Mesothelial cell of epicardium (in vitro differentiated cells): ENCODE measurements around the gene AOPEP. TPM values are rescaled to one million over a fixed set of nuclear protein-coding genes. Genes with fewer than 3 reads are reported as not detected.
"Not testable (repeated sequence)": the region's sequence is repeated elsewhere in the genome, so short reads cannot be mapped to it uniquely, and the experiment has no call there.

Experiments used
- DNase-seq, 2 experiments: peaks; one replicate each; pipeline ENCODE4 v3.0.0; 2021; ENCODE audit warnings: low spot score in 2 of 2; ENCODE audit not compliant: unreplicated experiment in 2 of 2
- H3K27ac Mint-ChIP-seq: 2 replicates; pipeline ENCODE4 v1.8.0; 2021; ENCODE audit warnings: mixed read lengths
- H3K27me3 Mint-ChIP-seq: 2 replicates; pipeline ENCODE4 v1.8.0; 2021; ENCODE audit warnings: low read depth, mixed read lengths
- H3K36me3 Mint-ChIP-seq: 2 replicates; pipeline ENCODE4 v1.8.0; 2021; ENCODE audit warnings: mixed read lengths
- H3K4me1 Mint-ChIP-seq: 2 replicates; pipeline ENCODE4 v1.8.0; 2021; ENCODE audit warnings: mixed read lengths
- H3K4me3 Mint-ChIP-seq: 2 replicates; pipeline ENCODE4 v1.8.0; 2021; ENCODE audit warnings: mild to moderate bottlenecking, moderate library complexity, mixed read lengths
- H3K9me3 Mint-ChIP-seq: 2 replicates; pipeline ENCODE4 v1.8.0; 2021; ENCODE audit warnings: mixed read lengths
- total RNA-seq: library from RNA; stranded (reverse); gene quantifications from 3 replicates; pipeline ENCODE4 v1.2.1, GENCODE V29; 2021
- TF ChIP-seq, protein P1 (sequence below): fragments of 200-600 bp; sonication (generic); IDR thresholded peaks from one replicate; pipeline ENCODE4 v1.5.0; 2021; ENCODE audit warnings: antibody characterized with exemption; ENCODE audit not compliant: unreplicated experiment

The AOPEP gene
- total RNA-seq, 1 donor from 2014 or later = 63.0 TPM

DNA sequence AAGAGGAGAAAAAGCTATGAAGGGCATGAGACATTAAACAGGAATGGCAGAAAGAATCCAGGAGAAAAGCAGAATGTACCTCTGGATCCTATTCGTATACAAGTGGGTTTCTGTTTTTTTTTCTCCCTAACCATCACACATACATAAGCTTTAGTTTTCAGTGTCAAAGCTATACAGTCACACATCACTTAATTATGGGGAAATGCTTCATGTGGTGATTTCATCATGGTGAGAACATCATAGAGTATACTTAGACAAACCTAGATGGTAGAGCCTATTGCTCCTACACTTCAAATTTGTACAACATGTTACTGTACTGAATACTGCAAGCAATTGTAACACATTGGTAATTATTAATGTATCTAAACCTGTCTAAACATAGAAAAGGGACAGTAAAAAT lies 290.6 kb downstream of the AOPEP start:
- Mint-ChIP-seq H3K9me3 (no peaks in the 10 kb centered on the region), H3K27me3 (no peaks in the 10 kb centered on the region), H3K4me1 (peaks cover 26% of the 10 kb centered on the region), H3K27ac (no peak overlapping the region), H3K36me3 (peaks cover 28% of the 10 kb centered on the region), H3K4me3 (no peak overlapping the region)
- DNase-seq = no peak
- TF ChIP-seq, protein P1, sequence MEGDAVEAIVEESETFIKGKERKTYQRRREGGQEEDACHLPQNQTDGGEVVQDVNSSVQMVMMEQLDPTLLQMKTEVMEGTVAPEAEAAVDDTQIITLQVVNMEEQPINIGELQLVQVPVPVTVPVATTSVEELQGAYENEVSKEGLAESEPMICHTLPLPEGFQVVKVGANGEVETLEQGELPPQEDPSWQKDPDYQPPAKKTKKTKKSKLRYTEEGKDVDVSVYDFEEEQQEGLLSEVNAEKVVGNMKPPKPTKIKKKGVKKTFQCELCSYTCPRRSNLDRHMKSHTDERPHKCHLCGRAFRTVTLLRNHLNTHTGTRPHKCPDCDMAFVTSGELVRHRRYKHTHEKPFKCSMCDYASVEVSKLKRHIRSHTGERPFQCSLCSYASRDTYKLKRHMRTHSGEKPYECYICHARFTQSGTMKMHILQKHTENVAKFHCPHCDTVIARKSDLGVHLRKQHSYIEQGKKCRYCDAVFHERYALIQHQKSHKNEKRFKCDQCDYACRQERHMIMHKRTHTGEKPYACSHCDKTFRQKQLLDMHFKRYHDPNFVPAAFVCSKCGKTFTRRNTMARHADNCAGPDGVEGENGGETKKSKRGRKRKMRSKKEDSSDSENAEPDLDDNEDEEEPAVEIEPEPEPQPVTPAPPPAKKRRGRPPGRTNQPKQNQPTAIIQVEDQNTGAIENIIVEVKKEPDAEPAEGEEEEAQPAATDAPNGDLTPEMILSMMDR = no peak

DNA sequence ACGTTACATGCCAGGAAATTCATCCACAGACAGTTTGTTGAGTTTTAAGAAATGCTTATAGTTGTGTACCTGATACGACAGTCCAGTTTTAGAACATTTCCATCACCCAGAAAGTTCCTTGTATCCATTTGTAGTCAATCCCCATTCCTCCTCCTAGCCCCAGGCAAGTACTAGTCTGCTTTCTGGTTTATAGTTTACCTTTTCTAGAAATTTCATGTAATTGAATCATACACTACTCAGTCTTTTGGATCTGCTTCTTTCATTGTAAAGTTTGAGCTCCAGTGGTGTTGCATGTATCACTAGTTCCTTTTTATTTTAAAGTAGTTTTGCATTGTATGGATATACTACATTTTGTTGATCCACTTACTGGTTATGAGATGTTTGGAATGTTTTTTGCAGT lies 291.2 kb downstream of the AOPEP start:
- Mint-ChIP-seq H3K27me3 (no peaks in the 10 kb centered on the region), H3K27ac (peak overlapping the region; percentile 77), H3K9me3 (no peaks in the 10 kb centered on the region), H3K4me1 (peaks cover 26% of the 10 kb centered on the region), H3K4me3 (no peak overlapping the region), H3K36me3 (peaks cover 28% of the 10 kb centered on the region)
- TF ChIP-seq, protein P1 = no peak
- no peak for DNase-seq

DNA sequence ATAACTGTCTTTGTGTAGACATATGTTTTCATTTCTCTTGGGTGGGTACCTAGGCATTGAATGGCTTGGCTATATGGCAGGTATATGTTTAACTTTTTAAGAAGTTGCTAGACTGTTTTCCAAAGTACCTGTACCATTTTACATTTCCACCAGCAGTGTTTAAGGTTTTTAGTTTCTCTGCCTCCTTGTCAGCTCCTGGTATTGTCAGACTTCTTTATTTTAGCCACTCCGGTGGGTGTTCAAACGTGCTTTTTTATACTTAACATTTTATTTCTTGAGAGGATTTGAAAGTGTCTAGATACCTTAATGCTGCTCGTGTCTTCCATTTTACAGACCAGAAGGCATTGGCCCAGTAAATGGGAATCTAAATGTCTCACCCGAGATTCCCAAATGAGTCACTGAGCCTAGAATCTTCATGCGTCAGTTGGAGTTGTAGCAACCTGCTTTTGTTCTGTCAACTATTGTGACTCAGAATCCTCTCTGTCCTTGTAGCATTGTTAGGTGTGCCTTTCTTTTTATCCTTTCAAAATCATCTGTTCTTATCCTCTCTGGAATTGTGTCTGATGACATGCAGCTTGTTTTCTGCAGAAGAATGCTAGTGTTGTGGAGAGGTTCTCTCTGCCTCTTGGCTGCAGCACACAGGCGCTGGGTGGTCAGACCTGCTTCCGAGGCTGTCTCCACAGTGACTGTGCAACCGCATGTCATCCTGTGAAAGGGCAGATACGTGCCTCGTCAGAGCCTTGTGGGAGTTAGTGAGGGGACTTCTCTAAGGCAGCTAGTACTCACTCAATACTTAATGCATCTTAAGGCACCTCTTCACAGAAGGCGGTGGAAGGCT lies 291.8 kb downstream of the AOPEP start:
- H3K36me3 Mint-ChIP-seq = peaks cover 28% of the 10 kb centered on the region
- H3K4me3 Mint-ChIP-seq = no peak overlapping the region
- peak overlapping the region; percentile 77 for H3K27ac Mint-ChIP-seq
- H3K4me1 Mint-ChIP-seq = peaks cover 29% of the 10 kb centered on the region
- no peak for DNase-seq
- TF ChIP-seq, protein P1 = no peak
- H3K9me3 Mint-ChIP-seq = no peaks in the 10 kb centered on the region
- no peaks in the 10 kb centered on the region for H3K27me3 Mint-ChIP-seq

DNA sequence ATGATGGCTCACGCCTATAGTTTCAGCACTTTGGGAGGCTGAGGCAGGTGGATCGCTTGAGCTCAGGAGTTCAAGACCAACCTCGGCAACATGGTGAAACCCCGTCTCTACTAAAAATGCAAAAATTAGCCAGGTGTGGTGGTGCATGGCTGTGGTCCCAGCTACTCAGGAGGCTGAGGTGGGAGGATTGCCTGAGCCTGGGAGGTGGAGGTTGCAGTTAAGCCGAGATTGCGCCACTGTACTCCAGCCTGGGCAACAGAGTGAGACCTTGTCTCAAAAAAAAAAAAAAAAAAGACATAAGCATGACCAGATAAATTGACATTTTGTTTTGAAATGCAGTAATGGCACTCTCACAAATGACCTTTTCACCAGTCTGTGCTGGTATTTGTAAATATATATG lies 294.1 kb downstream of the AOPEP start:
- H3K4me3 Mint-ChIP-seq, H3K27ac Mint-ChIP-seq, H3K27me3 Mint-ChIP-seq, H3K9me3 Mint-ChIP-seq, DNase-seq: not testable (repeated sequence)
- peaks cover 41% of the 10 kb centered on the region for H3K4me1 Mint-ChIP-seq
- peaks cover 28% of the 10 kb centered on the region for H3K36me3 Mint-ChIP-seq

DNA sequence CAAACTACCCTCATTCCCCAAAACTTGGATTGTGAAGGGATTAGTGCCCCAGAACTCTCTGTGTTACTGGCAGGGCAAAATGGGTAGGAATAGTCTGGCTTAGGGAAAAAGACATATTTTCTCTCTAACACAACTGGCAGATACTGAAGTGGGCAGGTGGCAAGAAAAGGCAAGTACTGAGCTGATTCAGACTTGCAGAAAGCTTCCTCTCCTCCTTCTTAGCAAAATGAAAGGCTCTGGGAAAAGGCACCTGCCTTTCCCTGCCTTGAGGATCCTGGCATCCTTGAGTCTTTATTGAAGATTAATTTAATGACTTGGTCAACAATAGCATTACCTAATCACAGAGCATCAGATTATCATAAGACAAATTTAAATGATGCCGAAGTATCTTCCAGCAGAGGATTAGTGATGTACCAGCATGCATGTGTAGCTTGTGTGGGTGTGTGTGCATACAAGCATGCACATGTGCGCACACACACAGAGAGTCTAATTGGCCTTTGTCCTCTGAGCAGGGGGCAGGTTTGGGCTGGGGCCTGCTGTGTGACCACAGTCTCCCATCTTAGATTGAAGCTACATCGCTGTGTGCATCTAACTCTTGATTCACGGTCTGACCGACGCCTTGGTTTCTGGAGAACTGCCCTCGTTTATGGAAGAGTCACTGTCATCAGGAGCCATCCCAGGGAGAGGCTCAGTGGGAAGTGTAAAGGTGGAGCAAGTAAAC lies 294.8 kb downstream of the AOPEP start:
- H3K27ac Mint-ChIP-seq = peak overlapping the region; percentile 18

More for the DNA sequence above, 294.8 kb downstream of the AOPEP start:
- no peaks in the 10 kb centered on the region for H3K9me3 Mint-ChIP-seq
- DNase-seq = no peak
- H3K27me3 Mint-ChIP-seq = no peaks in the 10 kb centered on the region
- TF ChIP-seq, protein P1 = no peak
- no peak overlapping the region for H3K4me3 Mint-ChIP-seq
- peaks cover 48% of the 10 kb centered on the region for H3K4me1 Mint-ChIP-seq
- H3K36me3 Mint-ChIP-seq = peaks cover 28% of the 10 kb centered on the region
